HCT116 (cell line): ENCODE measurements around the gene NPIPB2.

Experiments used
- EZH2 ChIP-seq: fragments of 200-600 bp; sonication (generic); IDR thresholded peaks from 2 replicates; pipeline ENCODE4 v1.6.1; 2017; ENCODE audit warnings: antibody characterized with exemption, mixed run types
- TF ChIP-seq, protein P1 (sequence below), 3 experiments: fragments of 200-600 bp in 1 of 3; sonication (generic) in 1 of 3; IDR thresholded peaks in 2 of 3; conservative IDR thresholded peaks in 1 of 3; 2 replicates each; pipeline ENCODE4 v1.5.1; 2012 to 2017; ENCODE audit warnings: low read depth in 2 of 3, low read length in 2 of 3, antibody characterized with exemption in 1 of 3, borderline replicate concordance in 1 of 3, control low read depth in 1 of 3, mild to moderate bottlenecking in 1 of 3, mixed read lengths in 1 of 3, mixed run types in 1 of 3, moderate library complexity in 1 of 3; ENCODE audit not compliant: insufficient read depth in 1 of 3

GRCh38 chr16:11884035-11884434, 57.8 kb downstream of the NPIPB2 start:
- TF ChIP-seq EZH2 = no peak
- TF ChIP-seq, protein P1, sequence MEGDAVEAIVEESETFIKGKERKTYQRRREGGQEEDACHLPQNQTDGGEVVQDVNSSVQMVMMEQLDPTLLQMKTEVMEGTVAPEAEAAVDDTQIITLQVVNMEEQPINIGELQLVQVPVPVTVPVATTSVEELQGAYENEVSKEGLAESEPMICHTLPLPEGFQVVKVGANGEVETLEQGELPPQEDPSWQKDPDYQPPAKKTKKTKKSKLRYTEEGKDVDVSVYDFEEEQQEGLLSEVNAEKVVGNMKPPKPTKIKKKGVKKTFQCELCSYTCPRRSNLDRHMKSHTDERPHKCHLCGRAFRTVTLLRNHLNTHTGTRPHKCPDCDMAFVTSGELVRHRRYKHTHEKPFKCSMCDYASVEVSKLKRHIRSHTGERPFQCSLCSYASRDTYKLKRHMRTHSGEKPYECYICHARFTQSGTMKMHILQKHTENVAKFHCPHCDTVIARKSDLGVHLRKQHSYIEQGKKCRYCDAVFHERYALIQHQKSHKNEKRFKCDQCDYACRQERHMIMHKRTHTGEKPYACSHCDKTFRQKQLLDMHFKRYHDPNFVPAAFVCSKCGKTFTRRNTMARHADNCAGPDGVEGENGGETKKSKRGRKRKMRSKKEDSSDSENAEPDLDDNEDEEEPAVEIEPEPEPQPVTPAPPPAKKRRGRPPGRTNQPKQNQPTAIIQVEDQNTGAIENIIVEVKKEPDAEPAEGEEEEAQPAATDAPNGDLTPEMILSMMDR (IDR thresholded peaks at IDR 0.05 in 2 of 3, conservative IDR thresholded peaks at IDR 0.05 in 1 of 3; ENCODE audit: borderline replicate concordance in 1 of 3, insufficient read depth in 1 of 3, low read depth in 2 of 3, low read length in 2 of 3) = no peak
